ENCODE data around the gene MAPK6.
"Not testable (repeated sequence)": the region's sequence is repeated elsewhere in the genome, so short reads cannot be mapped to it uniquely, and the experiment has no call there.

MAPK6 gene

DNA sequence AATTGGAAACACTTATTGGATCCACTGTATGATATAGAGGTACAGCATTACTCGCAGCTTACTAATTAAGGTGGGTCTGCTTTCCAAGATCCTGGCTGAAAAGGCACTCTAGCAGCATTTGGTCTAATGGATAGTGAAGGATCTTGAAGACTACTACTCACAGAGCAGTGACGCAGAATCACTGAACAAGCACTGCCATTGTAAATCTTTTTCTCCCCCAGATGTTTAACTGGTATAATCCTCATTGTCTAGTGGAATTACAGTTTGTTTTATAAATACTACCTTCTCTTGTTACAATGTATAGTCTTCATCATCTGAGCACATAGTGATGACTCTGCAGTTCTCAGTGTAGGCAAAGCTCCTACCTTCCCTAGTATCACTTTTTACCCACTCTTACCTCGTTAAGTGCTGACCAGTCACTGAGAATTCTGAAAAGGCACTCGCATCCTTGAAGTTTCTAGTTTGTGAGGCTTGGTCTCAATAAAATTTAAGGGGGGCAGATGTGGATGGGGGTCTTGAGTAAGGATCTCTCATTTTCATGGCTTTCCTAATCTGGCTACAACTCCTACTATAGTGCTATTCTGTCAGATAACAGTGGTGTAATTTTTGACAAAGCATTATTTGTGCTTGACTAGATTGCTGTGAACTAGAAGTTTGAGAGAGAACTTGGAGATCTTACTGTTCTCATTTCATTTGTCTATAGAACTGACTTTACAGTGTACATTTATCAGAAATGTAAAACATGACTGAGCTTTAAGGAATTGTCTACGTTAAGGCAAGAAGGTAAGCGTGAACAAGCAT, 23.2 kb downstream of the MAPK6 start:
- no peak for DNase-seq (ENCODE audit: low read depth)

DNA sequence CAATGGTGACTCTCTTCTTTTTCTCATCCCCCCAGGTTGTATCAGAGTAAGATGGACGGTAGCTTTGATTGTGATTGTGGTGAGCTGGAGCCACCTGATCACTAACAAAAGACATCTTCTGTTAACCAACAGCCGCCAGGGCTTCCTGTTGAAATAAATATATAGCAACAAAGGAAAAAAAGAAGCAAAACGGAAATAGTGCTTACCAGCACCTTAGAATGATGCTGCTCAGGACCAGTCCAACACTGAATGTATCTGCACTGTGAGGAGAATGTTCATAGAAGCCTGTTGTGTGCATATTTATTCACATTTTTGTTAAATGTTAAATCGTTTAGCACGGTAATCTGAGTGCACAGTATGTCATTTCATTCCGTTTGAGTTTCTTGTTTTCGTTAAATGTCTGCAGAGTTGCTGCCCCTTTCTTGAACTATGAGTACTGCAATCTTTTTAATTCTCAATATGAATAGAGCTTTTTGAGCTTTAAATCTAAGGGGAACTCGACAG, 26.8 kb downstream of the MAPK6 start:
- not testable (repeated sequence) for DNase-seq (ENCODE audit: low read depth)

DNA sequence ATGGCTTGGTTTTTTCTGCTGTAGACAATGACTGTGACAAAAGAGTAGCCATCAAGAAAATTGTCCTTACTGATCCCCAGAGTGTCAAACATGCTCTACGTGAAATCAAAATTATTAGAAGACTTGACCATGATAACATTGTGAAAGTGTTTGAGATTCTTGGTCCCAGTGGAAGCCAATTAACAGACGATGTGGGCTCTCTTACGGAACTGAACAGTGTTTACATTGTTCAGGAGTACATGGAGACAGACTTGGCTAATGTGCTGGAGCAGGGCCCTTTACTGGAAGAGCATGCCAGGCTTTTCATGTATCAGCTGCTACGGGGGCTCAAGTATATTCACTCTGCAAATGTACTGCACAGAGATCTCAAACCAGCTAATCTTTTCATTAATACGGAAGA, 27.5 kb downstream of the MAPK6 start:
- DNase-seq (ENCODE audit: low read depth): not testable (repeated sequence)

DNA sequence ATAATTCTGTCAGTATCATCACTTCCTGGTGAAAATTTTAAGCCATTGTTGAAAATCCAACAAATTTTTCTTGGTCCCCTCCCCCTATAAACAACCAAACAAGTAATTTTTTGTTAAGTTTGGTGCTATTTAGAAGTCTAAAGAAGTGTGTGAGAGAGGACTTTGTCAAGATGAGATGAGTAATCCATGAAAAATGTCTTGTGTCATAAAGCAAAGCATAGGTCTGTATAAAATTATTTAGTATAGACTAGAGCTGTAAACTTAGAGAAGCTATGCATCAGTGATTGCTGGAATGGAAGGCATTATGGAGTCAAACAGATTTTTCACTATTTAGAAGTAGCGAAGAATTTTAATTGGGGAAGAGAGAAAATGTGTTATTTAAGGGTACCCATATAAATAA, 31.4 kb downstream of the MAPK6 start:
- DNase-seq (ENCODE audit: low read depth): peak; percentile 66

DNA sequence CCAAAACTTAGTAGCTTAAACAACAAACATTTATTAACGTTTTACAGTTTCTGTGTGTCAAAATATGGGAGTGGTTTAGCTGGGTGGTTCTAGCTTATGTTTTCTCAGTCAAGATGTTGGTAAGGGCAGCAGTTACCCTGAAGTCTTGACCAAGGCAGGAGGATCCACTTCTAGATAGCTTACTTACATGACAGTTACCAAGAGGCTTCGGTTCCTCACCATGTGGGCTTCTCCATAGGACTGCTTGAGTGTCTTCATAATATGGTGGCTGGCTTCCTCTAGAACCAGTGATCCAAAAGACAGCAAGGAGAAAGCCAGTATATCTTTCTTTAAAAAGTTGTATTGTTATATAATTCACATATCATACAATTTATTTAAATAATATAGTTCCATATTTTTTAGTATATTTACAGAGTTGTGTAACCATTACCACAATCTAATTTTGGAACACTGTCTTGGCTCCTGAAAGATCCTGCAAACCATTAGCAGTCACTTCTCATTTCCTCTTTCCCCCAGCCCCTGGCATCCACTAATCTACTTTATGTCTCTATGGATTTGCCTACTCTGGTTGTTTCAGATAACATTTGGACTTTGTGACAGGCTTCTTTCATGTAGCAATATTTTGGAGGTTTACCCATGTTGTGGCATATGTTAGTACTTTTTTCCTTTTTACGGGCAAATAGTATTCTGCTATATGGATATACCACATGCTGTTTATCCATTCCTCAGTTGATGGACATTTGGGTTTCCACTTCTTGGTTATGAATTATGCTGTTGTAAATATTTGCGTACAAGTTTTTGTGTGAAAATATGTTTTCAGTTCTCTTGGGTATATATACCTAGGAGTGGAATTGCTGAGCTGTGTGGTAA, 33.3 kb downstream of the MAPK6 start:
- DNase-seq (ENCODE audit: low read depth): no peak

DNA sequence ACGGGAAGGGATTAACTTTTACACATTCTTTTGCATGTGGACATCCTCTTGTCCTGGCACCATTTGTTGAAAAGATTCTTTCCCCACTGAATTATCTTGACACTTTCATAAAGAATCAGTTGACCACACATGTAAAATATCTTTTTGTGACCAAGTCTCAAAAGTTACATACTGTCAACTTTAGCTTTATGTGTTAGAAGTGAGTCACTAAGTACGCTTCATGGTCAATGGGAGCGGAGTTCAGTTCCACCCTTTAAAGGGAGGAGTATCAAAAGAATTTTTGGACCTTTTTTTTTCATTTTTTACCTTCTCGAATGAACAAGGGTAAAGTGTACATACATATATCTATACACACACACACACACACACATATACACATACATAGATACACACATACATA, 35.4 kb downstream of the MAPK6 start:
- DNase-seq (ENCODE audit: low read depth): no peak

DNA sequence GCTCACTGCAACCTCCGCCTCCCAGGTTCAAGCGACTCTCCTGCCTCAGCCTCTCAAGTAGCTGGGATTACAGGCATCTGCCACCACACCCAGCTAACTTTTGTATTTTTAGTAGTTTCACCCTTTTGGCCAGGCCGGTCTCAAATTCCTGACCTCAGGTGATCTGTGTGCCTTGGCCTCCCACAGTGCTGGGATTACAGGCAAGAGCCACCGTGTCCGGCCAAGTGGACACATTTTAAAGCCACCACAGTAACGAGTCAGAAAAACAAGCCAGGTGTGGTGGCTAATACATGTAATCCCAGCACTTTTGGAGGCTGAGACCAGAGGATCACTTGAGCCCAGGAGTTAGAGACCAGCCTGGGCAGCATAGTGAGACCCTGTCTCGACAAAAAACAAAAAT, 35.8 kb downstream of the MAPK6 start:
- not testable (repeated sequence) for DNase-seq (ENCODE audit: low read depth)

DNA sequence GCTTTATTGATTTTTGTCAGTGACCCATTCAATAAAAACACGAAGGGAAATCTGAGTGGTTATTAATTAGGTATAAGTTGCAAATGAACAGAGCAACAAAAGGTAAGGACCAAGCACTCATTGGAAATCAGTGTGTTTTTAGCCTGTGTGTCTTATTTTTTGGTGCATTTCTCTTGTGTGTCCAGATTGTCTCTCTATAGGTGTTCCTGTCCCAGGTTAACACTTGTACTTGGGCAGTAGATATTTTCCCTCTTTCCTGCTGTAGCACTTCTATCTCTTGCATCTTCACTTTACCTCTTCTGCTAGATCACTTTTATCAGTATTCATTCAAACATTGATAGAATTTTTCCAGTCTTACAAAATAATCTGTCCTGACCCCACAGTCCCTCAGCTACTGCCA, 37.0 kb downstream of the MAPK6 start:
- DNase-seq (ENCODE audit: low read depth): no peak

DNA sequence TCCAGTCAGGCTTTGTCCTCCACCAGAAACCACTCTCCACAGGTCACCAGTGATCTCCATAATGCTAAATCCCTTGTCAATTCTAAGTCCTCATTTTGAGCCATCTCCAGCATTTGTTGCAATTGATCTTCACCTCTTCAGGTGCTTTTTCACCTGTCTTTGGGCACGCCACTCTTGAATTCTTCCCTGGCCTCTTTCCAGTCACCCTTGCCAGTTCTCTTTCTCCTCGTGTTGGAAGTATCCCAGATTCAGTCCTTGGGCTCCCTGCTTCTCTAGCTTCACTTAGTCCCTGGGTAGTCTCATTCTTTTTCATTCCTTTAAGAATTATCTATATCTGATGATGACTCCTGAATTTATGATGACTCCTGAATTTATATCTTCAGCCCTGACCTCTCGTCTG, 37.5 kb downstream of the MAPK6 start:
- DNase-seq (ENCODE audit: low read depth): no peak

DNA sequence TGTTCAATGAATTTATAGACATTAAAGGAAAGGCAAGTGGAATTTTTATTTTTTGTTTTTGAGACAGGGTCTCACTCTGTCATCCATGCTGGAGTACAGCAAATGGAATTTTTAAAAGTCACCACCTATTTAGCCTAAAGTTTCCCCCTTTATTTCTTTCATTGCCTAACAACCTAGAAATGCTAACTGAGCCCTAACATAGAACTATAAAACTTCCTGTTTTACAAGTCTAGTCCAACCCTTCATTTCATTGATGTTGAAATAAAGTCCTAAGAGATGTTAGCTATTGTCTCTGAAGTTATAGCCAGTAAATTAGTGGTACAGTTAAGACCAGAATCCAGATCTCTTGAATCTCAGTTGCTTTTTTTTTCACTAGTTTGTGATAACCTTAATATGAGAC, 39.0 kb downstream of the MAPK6 start:
- DNase-seq (ENCODE audit: low read depth): no peak

DNA sequence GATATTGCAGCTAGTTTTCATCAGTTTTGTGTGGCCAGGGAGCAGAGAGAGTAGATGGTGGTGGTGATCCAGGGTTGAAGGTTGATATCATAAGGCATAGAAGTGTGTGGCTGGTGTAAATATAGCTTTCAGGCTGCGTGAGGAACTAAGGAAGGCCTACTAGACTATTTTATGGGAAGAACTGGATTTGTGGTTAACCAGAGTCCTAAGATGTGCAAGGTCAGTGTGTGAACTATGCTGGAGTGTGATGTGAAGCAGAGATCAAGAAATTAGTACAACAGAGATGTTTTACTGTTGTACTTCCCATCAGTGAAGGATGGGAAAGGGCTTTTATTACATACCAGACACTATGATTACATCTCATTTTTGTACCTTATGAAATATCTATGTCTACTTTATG, 41.5 kb downstream of the MAPK6 start:
- DNase-seq (ENCODE audit: low read depth): no peak

DNA sequence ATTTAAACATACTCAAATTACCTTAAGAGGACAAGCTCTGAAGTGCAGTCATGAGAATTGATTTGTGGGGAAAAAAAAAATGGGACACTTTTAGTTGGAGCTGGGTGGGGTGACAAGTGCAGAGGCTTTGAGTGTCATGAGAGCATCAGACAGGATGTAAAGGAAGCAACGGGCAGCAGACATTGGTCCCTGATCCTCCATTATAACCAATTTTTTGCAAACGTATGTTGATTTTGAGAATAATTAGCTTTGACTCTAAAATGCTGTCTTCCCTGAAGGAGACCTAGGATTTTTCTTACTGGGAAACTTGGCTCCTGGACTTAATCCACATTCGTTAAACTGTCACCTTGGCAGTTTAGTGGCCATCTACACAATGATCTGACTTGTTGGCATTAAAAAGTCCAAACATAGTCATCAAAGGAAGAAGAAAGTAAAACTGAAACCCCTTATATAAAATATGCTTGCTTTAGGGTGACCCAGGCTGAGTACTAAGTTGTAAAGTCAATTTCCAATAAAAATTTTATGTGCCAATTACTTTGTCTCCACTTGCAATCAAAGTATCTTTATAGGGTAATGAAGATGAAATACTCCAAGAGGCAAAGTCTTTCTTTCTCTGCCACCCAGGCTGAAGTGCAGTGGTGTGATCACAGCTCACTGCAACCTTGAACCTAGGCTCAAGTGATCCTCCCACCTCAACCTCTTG, 48.0 kb downstream of the MAPK6 start:
- DNase-seq (ENCODE audit: low read depth): no peak

DNA sequence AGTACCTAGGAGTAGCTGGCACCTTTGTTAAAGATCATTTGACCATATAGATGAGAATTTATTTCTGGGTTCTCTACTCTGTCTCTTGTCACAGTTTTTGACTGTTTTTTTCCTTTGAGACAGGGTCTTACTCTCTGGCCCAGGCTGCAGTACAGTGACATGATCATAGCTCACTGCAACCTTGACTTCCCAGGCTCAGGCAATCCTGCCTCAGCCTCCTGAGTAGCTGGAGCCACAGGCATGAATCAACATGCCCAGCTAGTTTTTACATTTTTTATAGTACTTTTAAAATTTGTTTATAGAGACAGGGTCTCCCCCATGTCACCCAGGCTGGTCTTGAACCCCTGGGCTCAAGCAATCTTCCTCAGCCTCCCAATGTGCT, 48.5 kb downstream of the MAPK6 start:
- no peak for DNase-seq (ENCODE audit: low read depth)

DNA sequence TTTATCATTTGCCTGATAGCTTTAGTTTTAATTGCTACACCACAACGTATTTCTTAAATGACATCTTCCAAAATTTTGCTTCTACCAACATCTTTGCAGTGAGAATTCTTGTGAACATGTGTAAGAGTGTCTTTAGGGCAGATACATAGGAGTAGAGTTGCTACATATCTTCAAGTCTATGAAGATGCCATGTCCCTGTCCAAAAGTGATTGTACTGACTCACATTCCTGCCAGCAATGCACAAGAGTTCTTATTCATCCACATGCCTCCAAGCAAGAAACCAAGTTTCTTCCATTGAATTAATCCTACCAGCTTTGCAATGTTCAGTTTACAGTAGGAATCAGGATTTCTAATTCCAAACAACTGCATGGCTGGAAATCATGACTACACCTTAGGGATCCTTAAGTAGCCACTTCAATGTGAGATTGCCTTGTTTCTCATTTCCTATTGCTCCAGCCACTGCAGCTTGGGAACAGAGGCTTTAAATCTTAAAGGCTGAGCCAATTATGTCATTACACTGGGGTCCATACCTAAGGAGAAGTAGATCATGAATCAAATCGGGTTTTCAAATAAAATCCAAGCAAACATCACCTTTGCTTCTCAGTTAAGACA, 49.1 kb downstream of the MAPK6 start:
- DNase-seq (ENCODE audit: low read depth): peak; percentile 50

DNA sequence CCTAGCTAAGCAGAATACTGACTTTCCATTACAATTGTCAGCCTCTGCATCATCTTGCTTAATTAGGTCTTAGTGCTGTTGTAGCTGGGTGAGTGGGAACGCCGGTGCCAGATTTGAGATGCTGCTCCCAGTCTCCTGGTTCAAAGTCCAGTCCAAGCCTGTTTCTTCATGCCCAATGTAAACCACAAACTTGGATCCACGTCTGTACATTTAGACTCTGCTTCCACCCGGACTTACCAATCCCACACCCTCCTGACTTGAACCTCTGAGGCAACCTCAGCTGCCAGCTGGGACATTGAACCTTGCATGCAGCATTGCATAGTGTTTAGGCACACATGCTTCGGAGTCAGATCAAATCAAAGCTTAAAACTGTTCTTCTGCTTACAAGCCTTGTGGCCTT, 50.5 kb downstream of the MAPK6 start:
- DNase-seq (ENCODE audit: low read depth): no peak

DNA sequence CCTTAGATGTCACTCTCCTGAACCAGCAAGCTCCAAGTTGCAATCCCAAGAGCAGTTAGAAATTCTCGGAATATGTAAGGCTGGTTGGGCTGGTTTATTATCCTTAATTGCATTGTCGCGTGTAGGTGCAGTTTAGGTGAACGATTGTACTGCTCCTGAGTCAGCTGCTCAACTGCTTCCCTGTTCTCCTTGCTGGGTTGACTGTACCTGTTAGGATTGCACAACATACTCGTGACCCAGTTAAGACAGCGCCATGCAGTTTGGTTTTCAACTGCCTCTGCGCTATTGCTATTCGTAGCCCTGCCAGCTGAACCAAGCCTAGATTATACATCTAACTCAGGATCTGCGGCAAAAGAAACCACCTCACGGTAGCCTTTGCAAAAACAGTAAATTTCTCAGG, 52.6 kb downstream of the MAPK6 start:
- no peak for DNase-seq (ENCODE audit: low read depth)

DNA sequence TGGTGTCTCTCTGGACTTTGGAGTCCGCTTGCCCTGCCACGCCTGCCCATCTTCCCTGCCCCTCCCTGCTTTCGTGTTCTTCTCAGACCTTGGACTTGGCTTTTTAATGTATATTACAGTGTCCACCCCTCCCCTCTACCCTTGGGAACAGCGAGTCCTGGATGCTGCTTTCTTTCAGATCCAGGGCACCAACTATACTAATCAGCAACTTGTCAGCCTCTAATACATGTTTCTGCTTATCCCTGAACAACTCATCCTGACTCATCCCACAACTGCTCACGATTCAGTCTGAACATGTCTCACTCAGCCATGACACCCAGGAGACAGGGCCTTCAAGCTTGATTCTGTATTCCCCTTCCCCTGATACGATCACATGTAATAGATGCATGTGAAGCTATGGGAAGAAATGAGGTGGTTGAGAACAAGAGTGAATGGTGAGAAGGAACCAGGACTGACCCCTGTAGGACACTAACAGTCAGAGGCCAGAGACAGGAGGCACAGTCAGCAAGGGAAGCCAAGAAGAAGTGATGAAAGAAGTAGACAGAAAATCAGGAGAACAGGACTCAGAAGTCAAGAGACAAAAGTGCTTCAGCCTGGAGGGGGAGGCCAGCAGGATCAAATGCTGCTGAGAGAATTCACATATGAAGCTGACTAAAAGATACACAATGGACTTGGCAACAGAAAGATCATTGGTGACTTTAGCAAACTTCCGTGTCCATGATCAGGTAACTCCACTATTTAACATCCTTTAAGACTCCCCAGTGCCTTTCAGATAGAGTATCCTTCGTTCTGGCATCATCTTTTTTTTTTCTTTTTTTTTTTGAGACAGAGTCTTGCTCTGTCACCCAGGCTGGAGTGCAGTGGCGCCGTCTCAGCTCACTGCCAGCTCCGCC, 58.1 kb downstream of the MAPK6 start:
- peak; percentile 93 for DNase-seq (ENCODE audit: low read depth)

DNA sequence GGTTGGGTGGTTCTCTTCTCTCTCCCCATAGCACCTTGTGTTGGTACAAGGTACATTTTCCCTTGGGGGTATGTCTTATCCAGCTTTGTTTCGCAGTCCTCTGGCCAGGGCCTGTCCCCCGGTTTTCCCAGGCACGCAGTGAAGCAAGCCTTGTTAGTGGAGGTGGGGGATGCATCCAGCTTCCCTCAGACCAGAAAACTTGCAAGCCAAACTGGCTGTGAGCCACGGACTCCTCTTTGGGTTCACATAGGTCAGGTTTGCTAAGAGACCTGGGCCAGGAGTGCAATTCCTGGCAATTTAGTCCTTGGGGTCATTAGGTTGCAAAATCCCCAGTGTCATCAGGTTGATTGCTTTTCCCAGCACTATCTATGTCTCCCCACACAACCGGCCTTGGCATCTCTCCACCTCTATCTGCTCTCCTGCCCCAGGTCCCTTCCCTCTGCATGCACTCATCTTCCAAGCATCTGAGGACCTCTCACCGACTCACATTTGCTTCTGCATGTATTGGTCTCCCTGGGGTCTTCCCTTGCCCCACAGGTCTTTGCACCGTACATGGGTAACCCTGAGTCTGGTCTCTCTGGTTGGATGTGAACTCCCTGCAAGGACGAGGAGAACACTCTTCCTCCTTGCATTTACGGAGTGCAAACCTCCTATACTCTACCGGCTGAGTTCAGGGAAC, 59.3 kb downstream of the MAPK6 start:
- DNase-seq (ENCODE audit: low read depth): no peak

DNA sequence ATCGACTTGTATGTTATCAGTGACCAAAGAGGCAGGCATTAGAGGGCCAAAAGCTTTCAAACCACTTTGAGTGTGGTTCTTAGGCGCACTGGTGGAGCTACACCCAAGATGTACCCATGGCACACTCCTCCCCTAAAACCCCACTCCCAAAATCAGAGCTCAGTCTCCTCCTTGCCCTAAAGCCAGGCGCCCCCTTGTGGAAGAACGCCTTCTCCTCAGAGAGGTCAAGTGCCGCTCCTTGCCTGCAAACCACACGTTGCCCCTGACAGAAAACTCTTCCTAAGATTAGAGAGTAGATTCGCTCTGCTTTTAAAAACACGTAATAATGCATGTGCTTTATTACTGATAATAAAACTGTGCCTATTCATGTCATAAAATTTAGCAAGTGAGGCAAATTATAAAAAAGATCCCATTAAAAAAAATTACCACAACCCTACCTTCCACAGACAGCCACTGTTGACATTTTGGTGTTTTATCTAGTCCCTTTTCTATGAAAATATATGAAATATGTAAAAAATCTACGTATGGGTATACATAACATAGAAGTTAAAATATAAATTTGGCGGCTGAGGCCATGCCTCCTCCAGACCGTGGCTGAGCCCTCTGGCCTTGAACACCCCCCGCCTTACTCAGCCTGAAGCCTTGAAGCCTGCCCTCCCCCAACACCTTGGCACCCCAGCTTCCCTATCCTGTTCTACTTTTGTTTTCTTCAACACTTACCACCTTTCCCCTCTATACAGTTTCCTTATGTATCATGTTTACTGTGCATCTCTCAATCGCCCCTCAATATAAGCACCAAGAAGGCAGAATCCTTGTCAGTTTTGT, 60.1 kb downstream of the MAPK6 start:
- peak; percentile 65 for DNase-seq (ENCODE audit: low read depth)

DNA sequence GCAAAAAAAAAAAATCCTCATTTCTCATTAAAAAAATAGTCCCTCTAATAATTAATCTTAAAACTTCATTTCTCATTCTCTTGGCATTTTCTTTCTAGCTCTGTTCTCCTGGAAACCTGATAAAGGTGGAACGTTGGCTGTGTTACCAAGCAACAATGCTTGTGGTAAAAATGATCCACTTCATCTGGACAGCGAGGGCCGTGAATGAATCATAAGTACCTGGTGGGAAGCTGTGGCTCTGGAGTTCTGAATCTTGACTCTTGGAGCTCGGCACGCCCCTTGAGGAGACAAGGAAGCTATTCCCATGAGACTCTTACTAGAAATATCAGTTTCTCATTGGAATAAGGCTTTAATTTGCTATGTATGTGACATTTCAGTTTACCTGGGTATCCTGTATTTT, 61.0 kb downstream of the MAPK6 start:
- peak; percentile 29 for DNase-seq (ENCODE audit: low read depth)

Measured in iris pigment epithelial cell (primary cell).